HepG2 (cell line): ENCODE results near the gene NES. TPM values are rescaled to one million over a fixed set of nuclear protein-coding genes. Genes with fewer than 3 reads are reported as not detected.

Experiments used
- ATAC-seq: fragments of 200-7000 bp; cut with Tn5 transposase; 3 replicates; pipeline ENCODE4 v1.9.1; 2020; ENCODE audit warnings: mild to moderate bottlenecking, moderate library complexity
- BruUV-seq: library from RNA; stranded (reverse); fragments of 400-500 nt; replicated peaks from 2 replicates; lab custom pipeline; 2021; lab: Mats Ljungman, UMichigan
- CTCF ChIA-PET: fragments of 300-600 bp; formaldehyde crosslinking; extraction: SDS; loops from one replicate; lab custom pipeline; 2021; ENCODE audit warnings: low total read pairs, inconsistent platforms, low intra/inter-chr PET ratio; lab: Yijun Ruan, JAX
- POLR2A ChIA-PET: fragments of 350-600 bp; sonication (Branson Sonifier 250); formaldehyde crosslinking; loops from one replicate; lab custom pipeline; 2020; ENCODE audit warnings: antibody characterized with exemption, inconsistent platforms; lab: Yijun Ruan, JAX
- DNase-seq: peaks from one replicate; pipeline ENCODE4 v3.0.0-alpha.2; 2015; ENCODE audit warnings: low spot score
- FAIRE-seq: peaks from 3 replicates; lab custom pipeline; 2011; peaks lifted over from hg19 to GRCh38; lab: Jason Lieb, UNC
- H2AFZ ChIP-seq: one replicate; pipeline ENCODE4 v1.6.1; 2011; ENCODE audit warnings: low read length, inconsistent platforms
- H3K27ac ChIP-seq: fragments of 300-600 bp; 3 replicates; pipeline ENCODE4 v1.8.0; 2011; ENCODE audit warnings: mixed run types, mild to moderate bottlenecking, mixed read lengths, low read length, inconsistent platforms; ENCODE audit not compliant: insufficient read depth; ENCODE audit errors: extremely low read length
- H3K27me3 ChIP-seq, 2 experiments: fragments of 200-600 bp in 1 of 2; 2 replicates in 1 of 2; 3 replicates in 1 of 2; pipeline versions ENCODE4 v1.6.0 to v1.8.0; 2011; ENCODE audit warnings: low read length in 2 of 2, mild to moderate bottlenecking in 2 of 2, moderate library complexity in 2 of 2, inconsistent platforms in 1 of 2; ENCODE audit not compliant: insufficient read depth in 2 of 2, control insufficient read depth in 1 of 2
- H3K36me3 ChIP-seq, 2 experiments: fragments of 200-600 bp in 1 of 2; replicated peaks in 1 of 2; 2 replicates in 1 of 2; 3 replicates in 1 of 2; pipeline versions ENCODE4 v1.5.1 to v1.8.0; 2011; ENCODE audit warnings: low read length in 2 of 2, inconsistent platforms in 1 of 2; ENCODE audit not compliant: insufficient read depth in 2 of 2, control insufficient read depth in 1 of 2
- H3K4me1 ChIP-seq: 2 replicates; pipeline ENCODE4 v1.5.1; 2012; ENCODE audit warnings: low read length, inconsistent platforms; ENCODE audit not compliant: insufficient read depth
- H3K4me2 ChIP-seq: 2 replicates; pipeline ENCODE4 v1.6.0; 2011; ENCODE audit warnings: low read depth, low read length, inconsistent platforms
- H3K4me3 ChIP-seq, 3 experiments: fragments of 200-600 bp in 1 of 3; sonication (generic), shearing (Covaris generic) in 1 of 3; replicated peaks in 1 of 3; 2 replicates each; pipeline ENCODE4 v1.5.1; 2011 to 2016; ENCODE audit warnings: low read length in 3 of 3, inconsistent platforms in 2 of 3, low read depth in 2 of 3, mild to moderate bottlenecking in 2 of 3, control low read depth in 1 of 3, mixed read lengths in 1 of 3; ENCODE audit not compliant: insufficient read depth in 1 of 3
- H3K79me2 ChIP-seq: one replicate; pipeline ENCODE4 v1.6.1; 2011; ENCODE audit warnings: low read length, inconsistent platforms; ENCODE audit not compliant: insufficient read depth
- H3K9ac ChIP-seq: 2 replicates; pipeline ENCODE4 v1.6.0; 2011; ENCODE audit warnings: mild to moderate bottlenecking, low read depth, low read length, inconsistent platforms; ENCODE audit not compliant: insufficient read depth
- H3K9me3 ChIP-seq: 2 replicates; pipeline ENCODE4 v1.5.1; 2012; ENCODE audit warnings: mild to moderate bottlenecking, low read length
- H4K20me1 ChIP-seq: 2 replicates; pipeline ENCODE4 v1.6.0; 2011; ENCODE audit warnings: inconsistent platforms, mild to moderate bottlenecking, low read length, moderate library complexity; ENCODE audit not compliant: insufficient read depth
- ZSCAN12 ChIP-seq: sonication (generic); formaldehyde crosslinking; IDR thresholded peaks from 2 replicates; pipeline ENCODE4 v1.9.0; 2021; ENCODE audit warnings: mild to moderate bottlenecking, missing genetic modification reagents
- WGBS: methylation state at CpG from one replicate; pipeline ENCODE4 v1.1.6; 2017; ENCODE audit warnings: low lambda C conversion rate; 5-methylcytosine and 5-hydroxymethylcytosine counted together
- in situ Hi-C: cut with HindIII; loops from 2 replicates; pipeline ENCODE4 v1.10.0; 2017; ENCODE audit warnings: low pct_unique_long_range_greater_than_20kb; ENCODE audit not compliant: extremely low pct_ligation_motif_present
- intact Hi-C: fragments of 100-400 bp; cut with micrococcal nuclease; formaldehyde crosslinking; loops from one replicate; pipeline ENCODE4 v1.10.0; 2022; ENCODE audit not compliant: unreplicated experiment
- polyA plus RNA-seq, 8 experiments: library from polyadenylated mRNA; depleted of rRNA in 3 of 8; stranded (reverse) in 7 of 8; unstranded in 1 of 8; fragments of >200 nt; fragmentation: Illumina TruSeq in 4 of 8; extraction: Trizol in 4 of 8; gene quantifications; 2 replicates each; pipeline versions ENCODE4 v1.2.1 to v1.2.3, GENCODE V29; 2011 to 2016; ENCODE audit warnings: low read depth in 4 of 8, missing spikeins in 1 of 8, mixed read lengths in 1 of 8; ENCODE audit not compliant: insufficient read depth in 1 of 8
- total RNA-seq, 5 experiments: library from RNA; depleted of rRNA; stranded (reverse); fragments of >200 nt; fragmentation: Illumina TruSeq; extraction: Trizol; gene quantifications; 2 replicates each; pipeline ENCODE4 v1.2.3, GENCODE V29; 2016; ENCODE audit warnings: low read depth in 1 of 5
- TF ChIP-seq, protein P1 (sequence below): sonication (generic); formaldehyde crosslinking; IDR thresholded peaks from 2 replicates; pipeline ENCODE4 v1.5.1; 2020; ENCODE audit warnings: missing genetic modification reagents, mild to moderate bottlenecking, borderline replicate concordance
- TF ChIP-seq, protein P2 (sequence below): sonication (generic); formaldehyde crosslinking; IDR thresholded peaks from 2 replicates; pipeline ENCODE4 v1.4.0; 2020; ENCODE audit warnings: mild to moderate bottlenecking, missing genetic modification reagents, borderline replicate concordance

NES gene
- total and polyA plus RNA-seq, 2 of the 13 experiments (the other 11 are each of a cell fraction or from before 2014, with no cell fraction given), result 1.7 to 16.6 TPM

DNA sequence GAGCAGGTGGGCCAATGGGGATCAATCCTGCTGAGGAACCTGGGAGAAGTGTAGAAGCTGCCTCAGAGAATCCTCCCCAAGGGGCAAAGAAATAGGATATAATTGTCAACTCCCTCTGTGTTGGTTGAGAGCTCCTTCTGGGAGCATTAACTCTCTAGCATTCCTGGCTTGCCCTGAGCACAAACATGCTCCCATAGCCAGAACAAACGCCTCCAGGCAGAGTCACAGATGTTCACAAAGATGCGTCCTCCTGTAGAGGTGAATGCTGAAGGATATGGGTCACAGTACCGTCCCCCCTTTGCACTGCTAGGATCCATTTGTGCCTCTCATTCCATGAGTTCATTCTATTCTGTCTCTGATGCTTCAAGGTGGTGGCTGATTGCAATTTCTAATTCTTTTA, 44.9 kb downstream of the NES start:
- Histone ChIP-seq H3K36me3 (no peaks in the 10 kb centered on the region), H3K27me3 (peaks cover 5 to 42% of the 10 kb centered on the region in 2 experiments), H3K4me2 (no peak overlapping the region), H3K79me2 (no peaks in the 10 kb centered on the region), H3K9me3 (no peaks in the 10 kb centered on the region), H3K4me1 (no peaks in the 10 kb centered on the region), H3K4me3 (no peak overlapping the region), H3K9ac (no peak overlapping the region)
- ATAC-seq, result no peak
- in situ Hi-C loops, result no loop called here
- CTCF ChIA-PET, result no interaction called here
- FAIRE-seq, result no peak
- WGBS, result 0% methylated on average over 3 of the region's 3 CpGs
- no peak for DNase-seq
- POLR2A ChIA-PET, result no interaction called here
- BruUV-seq, result no TSS peak
- no peak for TF ChIP-seq ZSCAN12 (CRISPR knock-in tag)
- TF ChIP-seq, protein P1, sequence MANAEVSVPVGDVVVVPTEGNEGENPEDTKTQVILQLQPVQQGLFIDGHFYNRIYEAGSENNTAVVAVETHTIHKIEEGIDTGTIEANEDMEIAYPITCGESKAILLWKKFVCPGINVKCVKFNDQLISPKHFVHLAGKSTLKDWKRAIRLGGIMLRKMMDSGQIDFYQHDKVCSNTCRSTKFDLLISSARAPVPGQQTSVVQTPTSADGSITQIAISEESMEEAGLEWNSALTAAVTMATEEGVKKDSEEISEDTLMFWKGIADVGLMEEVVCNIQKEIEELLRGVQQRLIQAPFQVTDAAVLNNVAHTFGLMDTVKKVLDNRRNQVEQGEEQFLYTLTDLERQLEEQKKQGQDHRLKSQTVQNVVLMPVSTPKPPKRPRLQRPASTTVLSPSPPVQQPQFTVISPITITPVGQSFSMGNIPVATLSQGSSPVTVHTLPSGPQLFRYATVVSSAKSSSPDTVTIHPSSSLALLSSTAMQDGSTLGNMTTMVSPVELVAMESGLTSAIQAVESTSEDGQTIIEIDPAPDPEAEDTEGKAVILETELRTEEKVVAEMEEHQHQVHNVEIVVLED (CRISPR knock-in tag), result no peak
- TF ChIP-seq, protein P2, sequence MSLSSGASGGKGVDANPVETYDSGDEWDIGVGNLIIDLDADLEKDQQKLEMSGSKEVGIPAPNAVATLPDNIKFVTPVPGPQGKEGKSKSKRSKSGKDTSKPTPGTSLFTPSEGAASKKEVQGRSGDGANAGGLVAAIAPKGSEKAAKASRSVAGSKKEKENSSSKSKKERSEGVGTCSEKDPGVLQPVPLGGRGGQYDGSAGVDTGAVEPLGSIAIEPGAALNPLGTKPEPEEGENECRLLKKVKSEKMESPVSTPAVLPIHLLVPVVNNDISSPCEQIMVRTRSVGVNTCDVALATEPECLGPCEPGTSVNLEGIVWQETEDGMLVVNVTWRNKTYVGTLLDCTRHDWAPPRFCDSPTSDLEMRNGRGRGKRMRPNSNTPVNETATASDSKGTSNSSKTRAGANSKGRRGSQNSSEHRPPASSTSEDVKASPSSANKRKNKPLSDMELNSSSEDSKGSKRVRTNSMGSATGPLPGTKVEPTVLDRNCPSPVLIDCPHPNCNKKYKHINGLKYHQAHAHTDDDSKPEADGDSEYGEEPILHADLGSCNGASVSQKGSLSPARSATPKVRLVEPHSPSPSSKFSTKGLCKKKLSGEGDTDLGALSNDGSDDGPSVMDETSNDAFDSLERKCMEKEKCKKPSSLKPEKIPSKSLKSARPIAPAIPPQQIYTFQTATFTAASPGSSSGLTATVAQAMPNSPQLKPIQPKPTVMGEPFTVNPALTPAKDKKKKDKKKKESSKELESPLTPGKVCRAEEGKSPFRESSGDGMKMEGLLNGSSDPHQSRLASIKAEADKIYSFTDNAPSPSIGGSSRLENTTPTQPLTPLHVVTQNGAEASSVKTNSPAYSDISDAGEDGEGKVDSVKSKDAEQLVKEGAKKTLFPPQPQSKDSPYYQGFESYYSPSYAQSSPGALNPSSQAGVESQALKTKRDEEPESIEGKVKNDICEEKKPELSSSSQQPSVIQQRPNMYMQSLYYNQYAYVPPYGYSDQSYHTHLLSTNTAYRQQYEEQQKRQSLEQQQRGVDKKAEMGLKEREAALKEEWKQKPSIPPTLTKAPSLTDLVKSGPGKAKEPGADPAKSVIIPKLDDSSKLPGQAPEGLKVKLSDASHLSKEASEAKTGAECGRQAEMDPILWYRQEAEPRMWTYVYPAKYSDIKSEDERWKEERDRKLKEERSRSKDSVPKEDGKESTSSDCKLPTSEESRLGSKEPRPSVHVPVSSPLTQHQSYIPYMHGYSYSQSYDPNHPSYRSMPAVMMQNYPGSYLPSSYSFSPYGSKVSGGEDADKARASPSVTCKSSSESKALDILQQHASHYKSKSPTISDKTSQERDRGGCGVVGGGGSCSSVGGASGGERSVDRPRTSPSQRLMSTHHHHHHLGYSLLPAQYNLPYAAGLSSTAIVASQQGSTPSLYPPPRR, result no peak
- TF ChIP-seq, all 625 proteins: peak for 0
- no peaks in the 10 kb centered on the region for H4K20me1 ChIP-seq
- intact Hi-C loops, result no loop called here
- no peak overlapping the region for H3K27ac ChIP-seq
- H2AFZ ChIP-seq, result no peak overlapping the region
